Embryonic facial prominence (tissue), 1 donor: Measurements from ENCODE around the gene ZNF736.
"Not testable (repeated sequence)": the region's sequence is repeated elsewhere in the genome, so short reads cannot be mapped to it uniquely, and the experiment has no call there.

Experiments used
- DNase-seq: peaks from one replicate; pipeline ENCODE4 v3.0.0-alpha.2; 2016; ENCODE audit errors: extremely low spot score

ZNF736 gene

GRCh38 chr7:64313740-64314491 lies at the start of gene ZNF736:
Gene ZNF736, plus strand, starts transcription at chr7:64313961. Its CDS starts 190 bp downstream, at chr7:64314151.
- DNase-seq, result peak; percentile 89

DNA sequence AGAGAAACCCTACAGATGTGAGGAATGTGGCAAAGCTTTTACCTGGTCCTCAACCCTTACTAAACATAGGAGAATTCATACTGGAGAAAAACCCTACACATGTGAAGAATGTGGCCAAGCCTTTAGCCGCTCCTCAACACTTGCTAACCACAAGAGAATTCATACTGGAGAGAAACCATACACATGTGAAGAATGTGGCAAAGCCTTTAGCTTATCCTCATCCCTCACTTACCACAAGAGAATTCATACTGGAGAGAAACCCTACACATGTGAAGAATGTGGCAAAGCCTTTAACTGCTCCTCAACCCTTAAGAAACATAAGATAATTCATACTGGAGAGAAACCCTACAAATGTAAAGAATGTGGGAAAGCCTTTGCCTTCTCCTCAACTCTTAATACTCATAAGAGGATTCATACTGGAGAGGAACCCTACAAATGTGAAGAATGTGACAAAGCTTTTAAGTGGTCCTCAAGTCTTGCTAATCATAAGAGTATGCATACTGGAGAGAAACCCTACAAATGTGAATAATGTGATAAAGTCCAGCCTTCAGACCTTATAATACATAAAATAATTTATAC lies 47.3 kb upstream of the ZNF736 start:
- DNase-seq, result no peak

GRCh38 chr7:64277630-64278029 lies 36.1 kb upstream of the ZNF736 start:
- no peak for DNase-seq

DNA sequence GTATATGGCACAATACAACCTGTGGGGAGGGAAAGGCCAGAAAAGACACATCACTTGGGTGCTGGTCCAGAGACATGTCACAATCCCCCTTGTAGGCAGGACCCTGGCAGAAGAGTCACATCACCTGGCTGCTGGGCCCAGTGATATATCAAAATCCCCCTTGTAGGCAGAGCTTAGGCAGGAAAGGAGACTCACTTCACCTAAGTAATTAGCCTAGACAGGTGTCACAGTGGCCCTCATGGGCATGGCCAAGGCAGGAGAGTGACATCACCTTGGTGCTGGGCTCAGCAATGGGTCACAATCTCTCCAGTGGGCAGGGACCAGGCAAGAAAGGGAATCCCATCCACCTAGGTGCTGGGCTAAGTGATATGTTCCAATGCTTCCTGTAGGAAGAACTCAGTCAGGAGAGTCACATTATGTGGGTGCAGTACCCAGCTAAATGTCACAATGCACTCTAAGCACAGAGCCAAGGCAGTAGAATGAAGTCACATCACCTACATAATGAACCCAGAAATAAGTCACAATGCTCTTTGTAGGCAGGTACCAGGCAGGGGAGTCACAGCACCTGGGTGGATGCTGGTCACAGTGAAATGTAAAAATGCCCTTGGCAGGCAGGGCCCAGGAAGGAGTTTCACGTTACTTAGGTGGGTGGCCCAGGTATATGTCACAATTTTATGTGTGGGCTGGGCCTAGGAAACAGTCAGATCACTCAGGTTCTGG lies 18.9 kb upstream of the ZNF736 start:
- DNase-seq, result no peak

GRCh38 chr7:64297418-64297817 lies 16.3 kb upstream of the ZNF736 start:
- not testable (repeated sequence) for DNase-seq

DNA sequence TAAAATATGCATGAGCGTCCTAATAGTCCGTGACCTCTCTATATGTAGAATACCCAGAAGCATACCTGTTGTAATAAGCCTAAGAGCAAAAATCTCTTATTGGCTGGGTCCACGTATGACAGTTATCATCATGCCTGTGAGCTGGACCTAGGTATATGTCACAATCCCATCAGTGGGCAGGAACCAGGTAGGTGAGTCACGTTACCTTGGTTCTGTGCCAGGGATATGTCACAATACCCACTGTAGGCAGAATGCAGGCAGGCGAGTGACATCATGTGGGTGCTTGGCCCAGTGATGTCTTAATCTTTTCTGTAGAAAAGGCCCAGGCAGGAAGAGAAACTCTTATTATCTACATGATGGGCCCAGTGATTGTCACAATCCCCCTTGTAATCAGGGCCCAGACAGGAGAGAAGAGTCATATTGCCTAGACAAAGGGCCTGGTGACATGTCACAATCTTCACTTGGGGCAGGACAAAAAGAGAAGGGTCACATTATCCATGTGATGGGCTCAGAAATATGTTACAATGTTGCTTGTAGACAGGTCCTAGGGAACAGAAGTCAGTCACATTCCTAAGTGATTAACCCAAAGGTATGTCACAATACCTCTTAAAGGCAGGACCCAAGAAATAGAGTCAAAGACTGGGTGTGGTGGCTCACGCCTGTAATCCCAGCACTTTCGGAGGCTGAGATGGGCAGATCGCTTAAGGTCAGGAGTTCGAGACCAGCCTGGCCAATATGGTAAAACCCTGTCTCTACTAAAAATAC lies 12.9 kb upstream of the ZNF736 start:
- no peak for DNase-seq

- DNase-seq, result peak; percentile 78
These were observed 6.3 kb upstream of the ZNF736 start for GRCh38 chr7:64307254-64308015.

DNA sequence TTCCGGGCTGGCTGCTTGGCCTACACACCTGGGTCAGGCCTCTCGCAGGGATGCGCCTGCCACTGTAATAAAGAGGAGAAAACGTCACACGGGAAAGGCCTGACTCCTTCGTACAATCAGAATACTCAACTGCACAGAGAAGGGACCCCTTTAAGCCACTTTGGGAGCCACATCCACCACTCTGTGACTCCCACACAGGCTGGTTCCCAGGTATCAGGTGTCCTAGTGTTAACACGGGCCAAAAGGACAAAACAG lies 5.8 kb upstream of the ZNF736 start:
- no peak for DNase-seq

DNA sequence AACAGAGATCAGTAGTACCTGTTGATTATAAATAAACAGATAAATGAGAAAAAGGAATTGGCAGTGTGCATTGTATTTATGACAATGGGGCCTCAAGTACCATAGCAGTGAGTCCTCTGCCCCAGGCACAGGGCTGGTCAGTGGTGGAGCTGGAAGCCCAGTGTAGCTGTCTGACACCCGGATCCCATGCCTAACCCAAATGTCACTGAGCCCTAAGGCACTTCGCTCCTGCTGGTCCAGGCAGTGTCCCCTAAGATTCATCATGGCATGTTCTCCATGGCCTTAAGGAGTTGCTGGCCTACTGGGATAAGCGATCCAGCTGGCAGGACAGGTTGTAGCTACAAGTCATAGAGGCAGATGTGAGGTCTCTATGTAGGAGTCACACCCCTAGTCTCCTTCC lies 3.3 kb upstream of the ZNF736 start:
- DNase-seq, result no peak

DNA sequence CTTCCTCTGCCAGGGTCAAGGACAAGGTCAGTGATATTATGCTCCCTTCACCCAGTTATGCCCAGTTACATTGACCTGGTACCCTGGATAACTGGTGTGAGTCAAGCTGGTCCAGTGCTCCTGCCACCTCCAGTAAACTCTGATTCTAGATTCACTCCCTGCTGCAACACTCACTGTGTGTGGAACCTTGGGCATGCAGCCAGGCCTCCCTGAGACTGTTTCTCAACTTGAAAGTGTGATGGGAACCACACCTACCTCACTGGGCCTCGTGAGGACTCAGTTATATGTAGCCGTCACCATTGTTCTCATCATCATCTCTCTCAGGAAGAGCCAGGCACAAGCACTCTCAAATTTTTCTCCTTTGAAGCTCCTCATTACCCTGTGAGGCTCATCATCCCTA lies 935 bp upstream of the ZNF736 start:
- DNase-seq, result no peak

- no peak for DNase-seq
These were observed 805 bp downstream of the ZNF736 start for GRCh38 chr7:64314566-64314965.

DNA sequence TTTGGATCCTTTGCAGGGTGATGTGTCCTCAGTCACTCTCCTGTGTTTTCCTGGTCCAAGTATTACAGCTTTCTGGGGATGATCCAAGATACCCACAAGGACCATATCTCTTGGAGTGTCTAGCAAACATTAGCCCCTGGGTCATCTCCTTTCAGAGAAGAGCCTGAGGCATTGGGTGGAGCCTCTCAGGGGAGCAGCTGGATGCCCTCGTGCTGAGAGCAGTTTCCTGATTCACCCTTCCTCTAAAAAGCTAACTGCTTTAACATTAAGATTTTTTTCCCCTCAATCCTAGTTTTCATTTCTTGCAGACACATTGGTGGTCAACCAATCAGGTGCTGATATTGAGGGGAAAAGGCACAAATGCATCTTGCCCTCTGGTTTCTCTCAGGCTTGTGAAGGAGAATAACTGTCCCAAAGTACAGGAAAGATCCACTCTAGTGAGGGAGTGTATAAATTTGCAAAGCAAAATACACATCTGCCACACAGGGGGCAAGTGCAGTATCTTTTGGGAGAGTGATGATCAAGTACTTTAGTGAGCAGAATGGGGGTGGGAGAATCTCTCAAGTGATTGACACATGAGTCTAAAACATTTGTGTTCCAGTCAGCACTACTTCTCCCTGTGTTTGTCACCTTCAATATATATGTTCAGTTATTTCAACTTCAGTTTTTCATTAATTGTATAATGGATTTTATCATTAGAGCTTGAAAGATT lies 2.4 kb downstream of the ZNF736 start:
- DNase-seq, result not testable (repeated sequence)

DNA sequence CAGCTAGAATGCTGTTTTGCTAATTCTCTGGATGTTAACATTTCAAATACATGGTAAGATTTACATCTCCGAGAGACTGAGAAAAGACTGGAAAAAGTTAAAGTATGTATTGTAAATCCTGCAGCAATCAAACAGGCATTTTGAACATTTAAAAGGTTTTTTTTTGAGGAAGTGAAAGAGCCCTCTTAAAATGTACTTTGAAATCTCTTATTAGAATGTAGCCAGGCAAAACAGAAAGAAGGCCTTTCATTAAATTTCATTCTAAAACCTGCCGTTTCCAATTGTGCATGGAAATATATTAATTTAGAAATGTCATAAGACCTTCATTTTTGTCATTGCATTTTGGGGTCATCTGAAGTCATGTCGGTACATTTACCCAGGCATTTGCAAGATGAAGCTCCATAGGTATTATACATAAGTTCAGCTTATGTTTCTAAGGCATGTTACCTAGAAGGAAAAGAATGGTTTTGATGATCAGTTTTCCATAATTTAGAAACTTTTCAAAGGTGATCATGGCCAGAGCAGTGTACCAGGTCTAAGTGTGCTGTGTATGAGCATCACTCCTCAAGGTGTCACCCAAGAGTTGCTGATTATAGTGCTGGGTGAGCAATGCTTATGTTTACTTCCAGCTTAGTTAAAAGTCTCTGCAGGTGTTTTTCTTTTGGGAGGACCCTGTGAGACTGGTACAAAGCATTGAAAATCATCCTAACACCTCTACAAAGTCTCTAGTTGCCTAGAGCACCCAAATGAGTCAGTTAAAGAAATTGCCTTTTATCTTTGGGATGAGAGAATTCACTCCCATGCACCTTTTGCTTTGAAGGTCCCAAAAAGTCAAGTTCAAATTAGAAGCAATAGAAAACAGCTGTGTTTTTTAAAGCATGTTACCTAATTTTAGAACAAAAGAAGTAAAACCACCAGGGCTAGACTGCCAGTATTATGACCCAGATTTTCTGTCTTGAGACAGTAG lies 7.1 kb downstream of the ZNF736 start:
- DNase-seq, result no peak

DNA sequence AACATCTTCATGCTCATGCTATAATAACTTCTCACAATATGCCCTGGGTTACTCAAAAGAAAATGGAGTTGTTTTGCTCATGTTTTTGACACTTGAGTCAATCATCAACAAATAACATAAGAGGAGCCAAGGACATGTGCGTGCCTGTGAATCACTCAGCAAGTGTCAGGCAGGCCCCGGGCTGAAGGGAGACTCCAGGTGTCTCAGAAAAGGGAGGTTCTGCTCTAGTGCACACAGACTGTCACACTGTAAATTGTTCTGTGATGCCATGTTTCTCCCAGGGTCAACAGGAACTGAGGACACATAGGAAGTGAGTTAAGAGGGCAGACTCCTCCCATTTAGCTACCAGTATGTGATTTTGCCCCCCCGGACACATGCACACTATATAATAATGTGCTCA lies 10.4 kb downstream of the ZNF736 start:
- DNase-seq, result not testable (repeated sequence)

- not testable (repeated sequence) for DNase-seq
These were observed 35.0 kb downstream of the ZNF736 start for GRCh38 chr7:64348713-64349210.

DNA sequence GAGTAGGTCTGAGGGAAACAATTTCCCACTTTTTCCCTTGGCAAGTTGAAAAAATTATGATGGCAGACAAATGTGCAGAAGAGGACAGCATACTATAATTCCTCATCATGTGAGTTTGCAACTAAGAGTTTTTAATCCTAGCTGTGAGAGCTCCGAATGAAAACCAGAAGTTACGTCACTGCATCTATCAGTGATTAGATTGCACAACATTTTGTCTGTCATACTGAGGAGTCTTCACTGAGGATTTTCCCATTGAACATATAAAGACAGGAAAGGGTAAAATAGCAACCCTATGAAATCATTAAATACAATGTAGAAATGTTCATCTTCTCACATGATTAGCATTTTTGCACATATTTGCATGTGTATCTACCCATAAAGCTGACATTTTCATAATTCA lies 45.8 kb downstream of the ZNF736 start:
- DNase-seq, result no peak

- no peak for DNase-seq
These were observed 57.4 kb downstream of the ZNF736 start for GRCh38 chr7:64371116-64371515.

DNA sequence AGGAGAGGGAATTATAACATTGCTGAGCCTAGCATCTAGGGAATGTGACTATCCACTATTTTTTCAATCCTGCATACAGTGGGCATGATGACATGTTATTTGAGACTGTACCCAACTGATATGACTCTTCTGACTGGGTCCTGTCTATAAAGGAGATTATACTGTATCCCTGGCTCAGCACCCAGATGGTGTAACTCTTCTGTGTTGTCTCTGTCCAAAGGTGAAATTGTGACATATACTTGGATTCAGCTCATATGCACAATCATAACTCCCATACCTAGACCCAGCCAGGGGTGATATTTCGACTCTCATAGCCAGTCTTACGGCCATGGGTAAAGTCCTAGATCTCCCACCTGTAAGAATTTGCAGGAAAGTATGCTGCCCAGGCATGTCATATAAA lies 59.3 kb downstream of the ZNF736 start:
- no peak for DNase-seq

GRCh38 chr7:64400401-64400800 lies 86.6 kb downstream of the ZNF736 start:
- no peak for DNase-seq
